ENCODE results near the gene CTNNB1. TPM values are rescaled to one million over a fixed set of nuclear protein-coding genes. Genes with fewer than 3 reads are reported as not detected.

The CTNNB1 gene
- total RNA-seq, 4 donors from 2014 or later: 290 to 527 (median 414) TPM

DNA sequence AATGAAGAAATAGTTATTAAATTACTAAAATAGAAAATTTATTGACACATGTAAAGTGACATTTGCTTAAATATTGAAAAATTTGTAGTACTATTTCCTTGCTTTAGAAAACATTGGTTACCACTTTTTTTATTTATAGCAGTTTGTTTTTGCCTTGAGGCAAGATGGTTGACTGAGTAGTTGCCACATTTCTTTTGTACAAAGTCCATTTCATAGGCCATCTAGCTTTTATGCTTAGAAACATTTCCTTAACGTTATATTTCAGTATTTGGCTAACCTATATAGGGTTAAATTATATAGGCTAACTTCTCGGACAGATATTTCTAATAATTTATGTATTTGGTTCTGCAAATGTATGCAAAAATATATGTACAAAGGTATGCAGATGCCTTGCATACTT lies 17.1 kb downstream of the CTNNB1 start:
- no peak for TF ChIP-seq POLR2AphosphoS5 (IDR thresholded peaks at IDR 0.05)
- no peak for TF ChIP-seq EP300 (IDR thresholded peaks at IDR 0.05; ENCODE audit: low read depth)
- TF ChIP-seq, protein P1, sequence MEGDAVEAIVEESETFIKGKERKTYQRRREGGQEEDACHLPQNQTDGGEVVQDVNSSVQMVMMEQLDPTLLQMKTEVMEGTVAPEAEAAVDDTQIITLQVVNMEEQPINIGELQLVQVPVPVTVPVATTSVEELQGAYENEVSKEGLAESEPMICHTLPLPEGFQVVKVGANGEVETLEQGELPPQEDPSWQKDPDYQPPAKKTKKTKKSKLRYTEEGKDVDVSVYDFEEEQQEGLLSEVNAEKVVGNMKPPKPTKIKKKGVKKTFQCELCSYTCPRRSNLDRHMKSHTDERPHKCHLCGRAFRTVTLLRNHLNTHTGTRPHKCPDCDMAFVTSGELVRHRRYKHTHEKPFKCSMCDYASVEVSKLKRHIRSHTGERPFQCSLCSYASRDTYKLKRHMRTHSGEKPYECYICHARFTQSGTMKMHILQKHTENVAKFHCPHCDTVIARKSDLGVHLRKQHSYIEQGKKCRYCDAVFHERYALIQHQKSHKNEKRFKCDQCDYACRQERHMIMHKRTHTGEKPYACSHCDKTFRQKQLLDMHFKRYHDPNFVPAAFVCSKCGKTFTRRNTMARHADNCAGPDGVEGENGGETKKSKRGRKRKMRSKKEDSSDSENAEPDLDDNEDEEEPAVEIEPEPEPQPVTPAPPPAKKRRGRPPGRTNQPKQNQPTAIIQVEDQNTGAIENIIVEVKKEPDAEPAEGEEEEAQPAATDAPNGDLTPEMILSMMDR (IDR thresholded peaks at IDR 0.05): no peak
- TF ChIP-seq POLR2A (IDR thresholded peaks at IDR 0.05): no peak
- in situ Hi-C loops (cut with MboI; ENCODE audit: low pct_ligation_motif_present in 1 of 4, low pct_unique_long_range_greater_than_20kb in 1 of 4, low sequenced_read_pairs in 3 of 4): loop anchor here in 2 of 4 donors (25.0 kb wide), 1 partner anchor 629 kb away; no protein-coding TSS in a partner anchor
- no peaks in the 10 kb centered on the region for H3K36me3 ChIP-seq
- intact Hi-C loops (cut with DNase I; ENCODE audit: low total_unique reads): no loop called here
- H3K27me3 ChIP-seq: no peaks in the 10 kb centered on the region
- DNase-seq: no peak
- WGBS, 2 donors (ENCODE audit: low coverage in 1 of 2): 67 to 68% methylated on average over 2 of the region's 2 CpGs
- no peaks in the 10 kb centered on the region for H3K9me3 ChIP-seq
- H3K4me3 ChIP-seq: no peak overlapping the region
- no peak overlapping the region for H3K27ac ChIP-seq
- peaks cover 27 to 95% (median 52%) of the 10 kb centered on the region in 4 donors for H3K4me1 ChIP-seq

DNA sequence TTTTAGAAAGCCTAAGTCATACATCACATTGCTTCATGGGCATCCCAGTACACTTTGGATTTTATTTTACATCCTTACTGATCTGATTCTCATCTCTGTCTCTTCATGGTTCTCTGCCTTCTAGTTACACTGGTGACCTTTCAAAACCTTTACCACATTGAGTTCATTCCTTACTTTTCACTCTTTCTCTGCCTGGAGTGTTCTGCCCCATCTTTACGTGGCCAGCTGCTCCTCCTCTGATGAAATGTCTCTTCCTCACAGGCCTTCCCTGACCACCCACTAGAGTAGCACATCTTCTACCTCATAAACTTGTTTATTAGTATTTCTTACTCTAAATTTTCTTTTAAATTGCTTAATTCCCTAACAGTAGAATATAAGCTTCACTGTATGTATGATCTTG lies 17.7 kb downstream of the CTNNB1 start:
- in situ Hi-C loops (cut with MboI; ENCODE audit: low pct_ligation_motif_present in 1 of 4, low pct_unique_long_range_greater_than_20kb in 1 of 4, low sequenced_read_pairs in 3 of 4): loop anchor here in 2 of 4 donors (25.0 kb wide), 1 partner anchor 630 kb away; no protein-coding TSS in a partner anchor
- Histone ChIP-seq H3K9me3 (no peaks in the 10 kb centered on the region), H3K4me1 (peaks cover 29 to 95% (median 56%) of the 10 kb centered on the region in 4 donors), H3K36me3 (no peaks in the 10 kb centered on the region), H3K27ac (no peak overlapping the region), H3K27me3 (no peaks in the 10 kb centered on the region), H3K4me3 (no peak overlapping the region)
- TF ChIP-seq POLR2AphosphoS5 (IDR thresholded peaks at IDR 0.05): no peak
- TF ChIP-seq, protein P1 (IDR thresholded peaks at IDR 0.05): no peak
- no peak for TF ChIP-seq EP300 (IDR thresholded peaks at IDR 0.05; ENCODE audit: low read depth)
- no peak for TF ChIP-seq POLR2A (IDR thresholded peaks at IDR 0.05)
- intact Hi-C loops (cut with DNase I; ENCODE audit: low total_unique reads): no loop called here
- no peak for DNase-seq
- 20 to 42% methylated on average over 1 of the region's 1 CpG for WGBS, 2 donors (ENCODE audit: low coverage in 1 of 2)

DNA sequence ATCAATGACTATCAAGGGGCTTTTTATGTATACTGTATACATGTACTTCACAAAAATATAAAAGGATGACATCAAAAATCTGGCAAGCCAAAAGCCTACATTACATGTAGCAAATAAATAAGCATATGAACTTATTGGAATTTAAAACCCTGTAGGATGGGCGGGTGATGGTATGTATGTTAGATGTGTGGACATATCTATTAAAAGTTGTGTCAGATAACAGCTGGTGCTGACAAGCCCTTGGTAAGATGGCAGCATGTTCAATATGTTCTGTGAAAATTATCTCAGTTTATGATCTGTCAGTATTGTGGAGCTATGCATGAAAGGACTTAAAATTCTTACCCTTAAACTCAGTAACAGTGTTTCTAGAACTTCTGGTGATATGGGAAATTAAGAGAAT lies 20.1 kb downstream of the CTNNB1 start:
- peaks cover 25 to 94% (median 58%) of the 10 kb centered on the region in 4 donors for H3K4me1 ChIP-seq
- intact Hi-C loops (cut with DNase I; ENCODE audit: low total_unique reads) (no loop called here), in situ Hi-C loops (cut with MboI; ENCODE audit: low pct_ligation_motif_present in 1 of 4, low pct_unique_long_range_greater_than_20kb in 1 of 4, low sequenced_read_pairs in 3 of 4) (loop anchor here in 2 of 4 donors (25.0 kb wide), 1 partner anchor 632 kb away; no protein-coding TSS in a partner anchor)
- H3K27ac ChIP-seq: no peak overlapping the region
- no peak for DNase-seq
- TF ChIP-seq, protein P1 (IDR thresholded peaks at IDR 0.05): no peak
- no peak for TF ChIP-seq POLR2AphosphoS5 (IDR thresholded peaks at IDR 0.05)
- no peak for TF ChIP-seq POLR2A (IDR thresholded peaks at IDR 0.05)
- TF ChIP-seq EP300 (IDR thresholded peaks at IDR 0.05; ENCODE audit: low read depth): no peak
- peaks cover 0 to 6% (median 2%) of the 10 kb centered on the region in 4 donors for H3K36me3 ChIP-seq
- H3K27me3 ChIP-seq: no peaks in the 10 kb centered on the region
- no peaks in the 10 kb centered on the region for H3K9me3 ChIP-seq
- WGBS, 2 donors (ENCODE audit: low coverage in 1 of 2): 89 to 100% methylated on average over 1 of the region's 1 CpG
- H3K4me3 ChIP-seq: no peak overlapping the region

DNA sequence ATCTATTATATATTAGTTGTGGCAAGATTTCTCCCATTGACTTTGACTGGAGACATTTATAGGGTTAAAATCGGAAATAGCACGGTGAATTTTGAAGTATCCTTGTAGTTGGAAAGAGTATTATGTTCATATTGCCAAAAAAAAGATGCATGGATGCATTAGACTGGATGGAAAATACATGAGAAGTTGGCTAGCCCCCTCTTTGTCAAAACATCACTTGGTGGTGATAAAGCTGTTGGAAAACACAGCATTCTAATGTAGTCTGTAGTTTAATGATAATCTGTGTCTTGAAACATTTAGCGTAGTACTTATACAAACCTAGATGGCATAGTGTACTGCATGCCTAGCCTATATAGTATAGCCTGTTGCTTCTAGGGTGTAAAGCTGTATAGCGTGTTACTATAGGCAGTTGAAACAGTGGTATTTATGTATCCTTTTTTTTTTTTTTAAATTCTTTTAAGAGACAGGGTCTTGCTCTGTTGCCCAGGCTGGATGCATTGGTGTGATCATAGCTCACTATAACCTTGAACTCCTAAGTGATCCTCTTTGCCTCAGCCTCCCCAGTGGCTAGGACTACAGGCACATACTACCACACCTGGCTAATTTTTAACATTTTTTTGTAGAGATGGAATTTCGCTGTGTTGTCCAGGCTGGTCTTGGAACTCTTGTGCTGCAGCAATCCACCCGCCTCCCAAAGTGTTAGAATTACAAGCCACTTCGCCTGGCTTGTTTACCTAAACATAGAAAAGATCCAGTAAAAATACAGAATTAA lies 21.8 kb downstream of the CTNNB1 start:
- Histone ChIP-seq H3K4me1 (peaks cover 15 to 78% (median 48%) of the 10 kb centered on the region in 4 donors), H3K4me3 (no peak overlapping the region), H3K36me3 (peaks cover 0 to 22% (median 11%) of the 10 kb centered on the region in 4 donors), H3K27ac (no peak overlapping the region), H3K27me3 (no peaks in the 10 kb centered on the region), H3K9me3 (no peaks in the 10 kb centered on the region)
- DNase-seq: no peak
- intact Hi-C loops (cut with DNase I; ENCODE audit: low total_unique reads): no loop called here
- 83 to 88% methylated on average over 7 of the region's 7 CpGs for WGBS, 2 donors (ENCODE audit: low coverage in 1 of 2)
- no peak for TF ChIP-seq EP300 (IDR thresholded peaks at IDR 0.05; ENCODE audit: low read depth)
- TF ChIP-seq POLR2AphosphoS5 (IDR thresholded peaks at IDR 0.05): peak in 1 of 3 donors; percentile 10
- in situ Hi-C loops (cut with MboI; ENCODE audit: low pct_ligation_motif_present in 1 of 4, low pct_unique_long_range_greater_than_20kb in 1 of 4, low sequenced_read_pairs in 3 of 4): loop anchor here in 3 of 4 donors (10.0 to 25.0 kb wide), 2 partner anchors 634 to 636 kb away; no protein-coding TSS in a partner anchor

Data from transverse colon (tissue), 4 donors.